OCI-LY1 (cell line): ENCODE measurements around the gene CCDC86.

ENCODE experiments used
- H2AFZ ChIP-seq: fragments of 200-600 bp; sonication (generic), shearing (Covaris generic); 2 replicates; pipeline ENCODE4 v1.6.0; 2014; ENCODE audit warnings: antibody characterized with exemption, mild to moderate bottlenecking, low read length
- H3F3A ChIP-seq: fragments of 200-600 bp; sonication (generic), shearing (Covaris generic); 2 replicates; pipeline ENCODE4 v1.6.0; 2014; ENCODE audit warnings: mild to moderate bottlenecking, antibody characterized with exemption, low read length, moderate library complexity; ENCODE audit not compliant: insufficient read depth
- H3K27ac ChIP-seq: fragments of 200-600 bp; sonication (generic); 2 replicates; pipeline ENCODE4 v1.5.1; 2014; ENCODE audit warnings: low read length, mixed run types, mild to moderate bottlenecking, low read depth; ENCODE audit not compliant: poor library complexity, severe bottlenecking
- H3K27me3 ChIP-seq: fragments of 200-600 bp; sonication (generic); 2 replicates; pipeline ENCODE4 v1.6.0; 2014; ENCODE audit warnings: antibody characterized with exemption, mild to moderate bottlenecking, low read length, moderate library complexity; ENCODE audit not compliant: insufficient read depth
- H3K36me3 ChIP-seq: fragments of 200-600 bp; sonication (generic); 2 replicates; pipeline ENCODE4 v1.6.1; 2014; ENCODE audit warnings: mild to moderate bottlenecking, antibody characterized with exemption, low read length, moderate library complexity, mixed read lengths; ENCODE audit not compliant: insufficient read depth
- H3K4me1 ChIP-seq: fragments of 200-600 bp; sonication (generic); 2 replicates; pipeline ENCODE4 v1.5.1; 2014; ENCODE audit warnings: mild to moderate bottlenecking, low read length, moderate library complexity; ENCODE audit not compliant: insufficient read depth, severe bottlenecking
- H3K4me2 ChIP-seq: fragments of 200-600 bp; sonication (generic), shearing (Covaris generic); 2 replicates; pipeline ENCODE4 v1.6.1; 2014; ENCODE audit warnings: low read length
- H3K4me3 ChIP-seq: fragments of 200-600 bp; sonication (generic); 2 replicates; pipeline ENCODE4 v1.5.1; 2014; ENCODE audit warnings: low read length, low read depth, mild to moderate bottlenecking, mixed read lengths; ENCODE audit not compliant: poor library complexity, severe bottlenecking
- H3K79me2 ChIP-seq: fragments of 200-600 bp; shearing (Covaris generic); 2 replicates; pipeline ENCODE4 v1.6.1; 2016; ENCODE audit warnings: mixed run types, low read length, mixed read lengths; ENCODE audit not compliant: insufficient read depth
- H3K9ac ChIP-seq: fragments of 200-600 bp; sonication (generic), shearing (Covaris generic); 2 replicates; pipeline ENCODE4 v1.6.1; 2014; ENCODE audit warnings: mild to moderate bottlenecking, low read length, mixed read lengths
- H3K9me2 ChIP-seq: fragments of 200-600 bp; sonication (generic), shearing (Covaris generic); 2 replicates; pipeline ENCODE4 v1.6.1; 2014; ENCODE audit warnings: low read depth, mild to moderate bottlenecking, low read length, mixed read lengths
- H3K9me3 ChIP-seq: fragments of 200-600 bp; shearing (Covaris generic); 2 replicates; pipeline ENCODE4 v1.6.1; 2014; ENCODE audit warnings: low read length, mixed read lengths
- H4K20me1 ChIP-seq: fragments of 200-600 bp; sonication (generic), shearing (Covaris generic); 2 replicates; pipeline ENCODE4 v1.6.0; 2016; ENCODE audit warnings: mild to moderate bottlenecking, low read length; ENCODE audit not compliant: insufficient read depth
- CTCF ChIP-seq: fragments of 200-600 bp; sonication (generic), shearing (Covaris generic); IDR thresholded peaks from 2 replicates; pipeline ENCODE4 v1.5.1; 2017; ENCODE audit warnings: mild to moderate bottlenecking, antibody characterized with exemption, low read length, moderate library complexity, mixed read lengths
- EZH2 ChIP-seq: fragments of 200-600 bp; sonication (generic), shearing (Covaris generic); IDR thresholded peaks from 2 replicates; pipeline ENCODE4 v1.8.0; 2017; ENCODE audit warnings: borderline replicate concordance, mixed run types, mild to moderate bottlenecking, antibody characterized with exemption, low read length, moderate library complexity, mixed read lengths

CCDC86 gene

GRCh38 chr11:60876168-60876485 lies 34.2 kb downstream of the CCDC86 start:
- no peak overlapping the region for H2AFZ ChIP-seq
- no peaks in the 10 kb centered on the region for H3K9me2 ChIP-seq
- no peaks in the 10 kb centered on the region for H3K4me1 ChIP-seq
- no peaks in the 10 kb centered on the region for H4K20me1 ChIP-seq
- no peak overlapping the region for H3K9ac ChIP-seq
- TF ChIP-seq EZH2 (no peak), CTCF (no peak)
- H3F3A ChIP-seq: no peaks in the 10 kb centered on the region
- H3K27me3 ChIP-seq: no peaks in the 10 kb centered on the region
- no peak overlapping the region for H3K27ac ChIP-seq
- H3K4me2 ChIP-seq: no peak overlapping the region
- no peak overlapping the region for H3K4me3 ChIP-seq
- H3K9me3 ChIP-seq: no peaks in the 10 kb centered on the region
- no peaks in the 10 kb centered on the region for H3K79me2 ChIP-seq
- H3K36me3 ChIP-seq: peaks cover 24% of the 10 kb centered on the region

GRCh38 chr11:60878245-60879101 lies 36.6 kb downstream of the CCDC86 start:
- H3K36me3 ChIP-seq: peaks cover 24% of the 10 kb centered on the region
- H3K27ac ChIP-seq: no peak overlapping the region
- H2AFZ ChIP-seq: no peak overlapping the region
- no peak overlapping the region for H3K4me3 ChIP-seq
- H3K9me2 ChIP-seq: no peaks in the 10 kb centered on the region
- no peaks in the 10 kb centered on the region for H3K79me2 ChIP-seq
- no peaks in the 10 kb centered on the region for H3K4me1 ChIP-seq
- H3K9ac ChIP-seq: no peak overlapping the region
- no peak for TF ChIP-seq CTCF
- no peak for TF ChIP-seq EZH2
- H3K27me3 ChIP-seq: no peaks in the 10 kb centered on the region
- no peak overlapping the region for H3K4me2 ChIP-seq
- H3K9me3 ChIP-seq: no peaks in the 10 kb centered on the region
- no peaks in the 10 kb centered on the region for H4K20me1 ChIP-seq
- H3F3A ChIP-seq: no peaks in the 10 kb centered on the region

- no peaks in the 10 kb centered on the region for H3K27me3 ChIP-seq
- H2AFZ ChIP-seq: no peak overlapping the region
- no peak overlapping the region for H3K27ac ChIP-seq
- no peaks in the 10 kb centered on the region for H3K9me2 ChIP-seq
- H3K9me3 ChIP-seq: no peaks in the 10 kb centered on the region
- no peak overlapping the region for H3K4me2 ChIP-seq
- H3K79me2 ChIP-seq: no peaks in the 10 kb centered on the region
- H3K4me1 ChIP-seq: no peaks in the 10 kb centered on the region
- H3K9ac ChIP-seq: no peak overlapping the region
- no peaks in the 10 kb centered on the region for H3F3A ChIP-seq
- H4K20me1 ChIP-seq: no peaks in the 10 kb centered on the region
- TF ChIP-seq EZH2 (no peak), CTCF (no peak)
- H3K4me3 ChIP-seq: no peak overlapping the region
- peaks cover 24% of the 10 kb centered on the region for H3K36me3 ChIP-seq
Measured at GRCh38 chr11:60879104-60879503, 37.2 kb downstream of the CCDC86 start.
